GM12875 (cell line): ENCODE results near the gene STX8.

Experiments used
- H3K4me3 ChIP-seq: one replicate; pipeline ENCODE4 v1.5.1; 2011; ENCODE audit warnings: low read depth, low read length, control low read depth
- TF ChIP-seq, protein P1 (sequence below): IDR thresholded peaks from 2 replicates; pipeline ENCODE4 v1.5.1; 2011; ENCODE audit warnings: low read depth, mild to moderate bottlenecking, control low read depth, inconsistent platforms, low read length, moderate library complexity, borderline replicate concordance; ENCODE audit not compliant: insufficient read depth

STX8 gene

DNA sequence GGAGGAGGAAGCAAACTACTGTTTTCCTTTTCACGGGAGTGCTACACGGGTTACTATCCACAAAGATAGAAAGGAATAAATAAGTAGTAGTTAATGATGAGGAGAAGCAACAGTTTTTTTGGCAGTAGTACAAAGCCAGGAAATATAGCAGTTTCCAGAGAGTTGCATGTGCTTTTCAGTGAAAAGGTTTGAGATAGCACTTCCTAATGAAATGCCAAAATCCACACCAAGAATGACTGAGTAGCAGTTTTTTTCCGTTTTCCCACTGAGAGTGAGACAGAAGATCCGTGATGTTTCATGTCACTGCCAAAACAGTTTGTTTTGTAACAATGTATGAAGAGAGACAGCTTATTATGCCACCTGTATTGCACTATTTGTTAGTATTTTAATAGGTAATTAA is 129.1 kb downstream of the STX8 start:
- TF ChIP-seq, protein P1, sequence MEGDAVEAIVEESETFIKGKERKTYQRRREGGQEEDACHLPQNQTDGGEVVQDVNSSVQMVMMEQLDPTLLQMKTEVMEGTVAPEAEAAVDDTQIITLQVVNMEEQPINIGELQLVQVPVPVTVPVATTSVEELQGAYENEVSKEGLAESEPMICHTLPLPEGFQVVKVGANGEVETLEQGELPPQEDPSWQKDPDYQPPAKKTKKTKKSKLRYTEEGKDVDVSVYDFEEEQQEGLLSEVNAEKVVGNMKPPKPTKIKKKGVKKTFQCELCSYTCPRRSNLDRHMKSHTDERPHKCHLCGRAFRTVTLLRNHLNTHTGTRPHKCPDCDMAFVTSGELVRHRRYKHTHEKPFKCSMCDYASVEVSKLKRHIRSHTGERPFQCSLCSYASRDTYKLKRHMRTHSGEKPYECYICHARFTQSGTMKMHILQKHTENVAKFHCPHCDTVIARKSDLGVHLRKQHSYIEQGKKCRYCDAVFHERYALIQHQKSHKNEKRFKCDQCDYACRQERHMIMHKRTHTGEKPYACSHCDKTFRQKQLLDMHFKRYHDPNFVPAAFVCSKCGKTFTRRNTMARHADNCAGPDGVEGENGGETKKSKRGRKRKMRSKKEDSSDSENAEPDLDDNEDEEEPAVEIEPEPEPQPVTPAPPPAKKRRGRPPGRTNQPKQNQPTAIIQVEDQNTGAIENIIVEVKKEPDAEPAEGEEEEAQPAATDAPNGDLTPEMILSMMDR: no peak
- no peak overlapping the region for H3K4me3 ChIP-seq

DNA sequence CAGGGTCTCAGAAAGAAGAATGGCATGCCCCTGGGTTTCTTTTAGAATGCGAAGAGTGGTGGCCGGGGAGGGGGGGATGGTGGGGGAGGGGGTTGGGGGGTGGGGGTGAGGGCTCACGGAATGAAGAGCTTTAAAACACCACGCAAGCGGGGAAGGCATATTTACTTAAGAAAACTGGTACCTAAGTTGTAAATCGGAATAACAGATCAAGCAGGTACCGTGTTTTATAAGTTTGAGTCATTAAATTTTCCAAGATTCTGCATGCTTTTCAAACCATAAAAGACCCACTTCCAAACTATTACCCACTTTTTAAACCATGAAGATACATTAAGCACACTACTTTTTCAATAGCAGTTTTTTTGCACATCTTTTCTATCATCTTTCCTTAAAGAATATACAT is 130.2 kb downstream of the STX8 start:
- H3K4me3 ChIP-seq: no peak overlapping the region
- TF ChIP-seq, protein P1: no peak

DNA sequence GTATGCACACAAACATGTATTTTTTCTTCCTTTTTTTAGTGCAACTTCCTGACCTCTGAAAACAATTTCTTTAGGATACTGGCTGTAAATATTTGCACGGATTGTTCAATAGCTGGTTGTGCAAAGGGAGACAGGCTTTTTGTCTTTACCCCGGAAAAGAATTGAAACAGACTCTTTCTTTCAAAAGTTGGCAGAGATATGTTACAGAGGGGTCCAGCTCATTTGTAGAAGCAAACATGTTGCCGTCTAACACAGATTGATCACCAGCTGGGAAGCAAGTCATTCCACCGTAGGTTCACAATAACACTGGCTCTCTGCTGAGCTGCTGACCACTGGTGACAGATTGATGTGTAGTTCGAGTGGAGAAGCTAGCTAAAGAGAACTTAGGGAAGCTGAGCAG is 130.9 kb downstream of the STX8 start:
- no peak overlapping the region for H3K4me3 ChIP-seq
- TF ChIP-seq, protein P1: no peak

DNA sequence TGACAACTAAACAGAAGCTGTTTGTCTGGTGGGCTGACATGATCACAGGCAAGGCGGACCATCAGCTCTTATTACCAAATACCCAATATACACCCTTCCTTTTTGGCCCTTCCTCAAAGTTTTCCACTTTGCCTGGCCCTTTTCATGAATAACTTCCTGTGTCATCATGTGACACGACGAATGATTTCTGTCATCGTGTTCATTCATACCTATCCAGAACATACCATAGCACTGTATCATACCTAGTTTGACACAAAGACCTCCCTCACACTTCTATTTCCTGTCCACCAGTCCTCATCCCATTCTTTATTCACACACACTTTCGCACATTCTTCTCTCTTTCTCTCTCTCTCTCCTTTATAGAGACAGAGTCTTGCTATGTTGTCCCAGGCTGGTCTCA is 131.8 kb downstream of the STX8 start:
- TF ChIP-seq, protein P1: no peak

DNA sequence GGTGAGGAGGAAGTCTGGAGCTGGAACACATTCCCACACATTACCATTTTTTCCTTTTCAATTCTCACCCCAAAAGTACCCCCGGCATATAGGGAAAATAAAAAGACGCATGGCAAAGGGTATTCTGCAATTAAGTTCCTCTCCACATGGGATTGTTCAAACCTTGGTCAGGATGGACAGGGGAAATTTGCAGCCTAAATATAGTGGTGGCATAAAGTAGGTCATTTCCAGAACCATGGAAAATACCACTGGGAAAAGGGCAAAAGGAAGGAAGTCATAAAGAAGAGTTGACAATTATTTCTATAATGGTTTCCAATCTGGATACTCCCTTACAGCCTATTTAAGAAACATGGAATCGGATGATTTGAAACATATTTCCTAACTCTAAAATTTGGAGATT is 135.8 kb downstream of the STX8 start:
- TF ChIP-seq, protein P1: no peak
- H3K4me3 ChIP-seq: no peak overlapping the region

More for the DNA sequence above, 131.8 kb downstream of the STX8 start:
- H3K4me3 ChIP-seq: no peak overlapping the region

DNA sequence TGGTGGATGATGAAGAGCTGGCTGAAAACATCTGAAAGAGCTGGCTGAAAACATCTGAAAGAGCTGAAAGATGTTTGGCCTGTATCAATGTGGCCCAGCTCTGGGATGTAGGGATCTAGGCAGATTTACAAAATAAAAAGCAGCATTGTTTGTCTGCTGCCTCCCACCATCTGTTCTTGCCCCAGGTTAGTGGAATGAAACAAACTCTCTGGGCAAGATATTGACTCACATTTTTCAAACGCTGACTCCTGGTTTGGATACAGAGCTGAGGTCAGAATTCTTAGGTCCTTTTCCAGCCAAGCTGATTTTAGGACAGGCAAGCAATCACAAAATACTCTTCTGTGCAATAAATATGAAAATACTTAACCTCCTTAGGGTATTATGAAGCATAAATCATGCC is 139.0 kb downstream of the STX8 start:
- H3K4me3 ChIP-seq: no peak overlapping the region
- TF ChIP-seq, protein P1: no peak

DNA sequence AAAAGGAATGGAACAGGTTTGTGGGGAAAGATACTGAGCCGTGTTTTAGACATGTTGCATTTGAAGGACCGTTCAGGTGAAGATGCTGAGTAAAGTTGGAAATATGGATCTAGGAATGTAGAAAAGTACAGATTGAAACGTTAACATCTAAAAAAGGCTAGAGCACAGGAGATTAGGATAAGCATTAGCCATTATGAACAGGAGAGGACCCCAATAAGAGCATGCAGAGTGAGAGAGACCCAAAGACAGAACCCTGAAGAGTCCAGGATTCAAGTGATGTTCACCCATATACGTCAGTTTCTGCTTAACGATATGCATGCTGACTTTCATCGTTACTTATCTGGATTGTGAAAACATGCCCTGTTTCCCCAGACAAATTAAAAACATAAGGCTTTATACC is 140.5 kb downstream of the STX8 start:
- TF ChIP-seq, protein P1: no peak
- H3K4me3 ChIP-seq: no peak overlapping the region
